ENCODE measurements around the gene ZNF212. TPM values are rescaled to one million over a fixed set of nuclear protein-coding genes. Genes with fewer than 3 reads are reported as not detected.
A peak's percentile ranks its signal among the peaks of the same experiment; 100 is the strongest.

The ZNF212 gene
- total RNA-seq, 2 experiments from 2014 or later, result 12.5 to 14.6 TPM

- Mint-ChIP-seq H3K9me3 (no peaks in the 10 kb centered on the region), H3K4me1 (peaks cover 9% of the 10 kb centered on the region), H3K27me3 (no peaks in the 10 kb centered on the region), H3K4me3 (no peak overlapping the region), H3K36me3 (peaks cover 1% of the 10 kb centered on the region), H3K27ac (no peak overlapping the region)
- no peak for DNase-seq
Observed at GRCh38 chr7:149294634-149295480, 55.4 kb downstream of the ZNF212 start.

- Mint-ChIP-seq H3K9me3 (no peaks in the 10 kb centered on the region), H3K27me3 (no peaks in the 10 kb centered on the region), H3K4me3 (no peak overlapping the region), H3K4me1 (peaks cover 9% of the 10 kb centered on the region), H3K27ac (no peak overlapping the region), H3K36me3 (peaks cover 1% of the 10 kb centered on the region)
- DNase-seq, result no peak
Observed at GRCh38 chr7:149295481-149295850, 56.0 kb downstream of the ZNF212 start.

GRCh38 chr7:149296368-149296767, 56.9 kb downstream of the ZNF212 start:
- no peaks in the 10 kb centered on the region for H3K27me3 Mint-ChIP-seq
- no peaks in the 10 kb centered on the region for H3K9me3 Mint-ChIP-seq
- peaks cover 6% of the 10 kb centered on the region for H3K4me1 Mint-ChIP-seq
- H3K36me3 Mint-ChIP-seq, result peaks cover 1% of the 10 kb centered on the region
- H3K27ac Mint-ChIP-seq, result no peak overlapping the region
- no peak overlapping the region for H3K4me3 Mint-ChIP-seq
- DNase-seq, result no peak

- Mint-ChIP-seq H3K4me1 (peaks cover 6% of the 10 kb centered on the region), H3K27ac (peak overlapping the region; percentile 55), H3K4me3 (no peak overlapping the region), H3K9me3 (no peaks in the 10 kb centered on the region), H3K27me3 (no peaks in the 10 kb centered on the region), H3K36me3 (no peaks in the 10 kb centered on the region)
- no peak for DNase-seq
Observed at GRCh38 chr7:149297034-149297755, 57.7 kb downstream of the ZNF212 start.

GRCh38 chr7:149300620-149301285, 61.3 kb downstream of the ZNF212 start:
- H3K36me3 Mint-ChIP-seq, result no peaks in the 10 kb centered on the region
- DNase-seq, result no peak
- peaks cover 6% of the 10 kb centered on the region for H3K4me1 Mint-ChIP-seq

GRCh38 chr7:149302222-149302621, 62.8 kb downstream of the ZNF212 start:
- H3K4me3 Mint-ChIP-seq, result no peak overlapping the region
- H3K36me3 Mint-ChIP-seq, result no peaks in the 10 kb centered on the region
- H3K9me3 Mint-ChIP-seq, result no peaks in the 10 kb centered on the region
- no peaks in the 10 kb centered on the region for H3K27me3 Mint-ChIP-seq
- DNase-seq, result no peak
- H3K4me1 Mint-ChIP-seq, result peaks cover 2% of the 10 kb centered on the region
- no peak overlapping the region for H3K27ac Mint-ChIP-seq

More at GRCh38 chr7:149300620-149301285, 61.3 kb downstream of the ZNF212 start:
- no peaks in the 10 kb centered on the region for H3K9me3 Mint-ChIP-seq
- H3K27ac Mint-ChIP-seq, result no peak overlapping the region
- H3K4me3 Mint-ChIP-seq, result no peak overlapping the region
- H3K27me3 Mint-ChIP-seq, result no peaks in the 10 kb centered on the region

GRCh38 chr7:149302865-149303264, 63.4 kb downstream of the ZNF212 start:
- no peaks in the 10 kb centered on the region for H3K9me3 Mint-ChIP-seq
- H3K4me1 Mint-ChIP-seq, result no peaks in the 10 kb centered on the region
- H3K27ac Mint-ChIP-seq, result no peak overlapping the region
- H3K27me3 Mint-ChIP-seq, result no peaks in the 10 kb centered on the region
- no peaks in the 10 kb centered on the region for H3K36me3 Mint-ChIP-seq
- no peak for DNase-seq
- no peak overlapping the region for H3K4me3 Mint-ChIP-seq

GRCh38 chr7:149304006-149304405, 64.6 kb downstream of the ZNF212 start:
- no peak overlapping the region for H3K4me3 Mint-ChIP-seq
- no peaks in the 10 kb centered on the region for H3K9me3 Mint-ChIP-seq
- DNase-seq, result no peak
- no peaks in the 10 kb centered on the region for H3K36me3 Mint-ChIP-seq
- H3K4me1 Mint-ChIP-seq, result no peaks in the 10 kb centered on the region
- no peaks in the 10 kb centered on the region for H3K27me3 Mint-ChIP-seq
- no peak overlapping the region for H3K27ac Mint-ChIP-seq

Other genes starting within 250 kb of the ZNF212 start
- gene PDIA4, start 211.1 kb upstream of the ZNF212 start, total RNA-seq, result 10 to 100 TPM; 83.7 to 86.3 TPM
- gene ZNF786, start 148.9 kb upstream of the ZNF212 start, total RNA-seq, result 1 to 10 TPM; 4.6 to 4.9 TPM
- under 1 TPM; 0.87 to 0.98 TPM for gene ZNF425, start 113.3 kb upstream of the ZNF212 start, total RNA-seq
- gene ZNF398, start 92.2 kb upstream of the ZNF212 start, total RNA-seq, result 10 to 100 TPM; 10.5 to 11.1 TPM
- gene ZNF282, start 44.1 kb upstream of the ZNF212 start, total RNA-seq, result 10 to 100 TPM; 30.7 to 30.8 TPM
- gene ZNF783, start 22.5 kb downstream of the ZNF212 start, total RNA-seq, result 10 to 100 TPM; 14.4 to 16.2 TPM
- gene ZNF777, start 221.4 kb downstream of the ZNF212 start, total RNA-seq, result 10 to 100 TPM; 18.9 to 19.3 TPM

Measured in activated naive CD8-positive, alpha-beta T cell treated with anti-CD3 and anti-CD28 coated beads for 36 hours (primary cell).